AG09319 (cell line): ENCODE data around the gene PKD1L1.

Experiments
- DNase-seq: peaks from one replicate; pipeline ENCODE4 v3.0.0-alpha.2; 2010; ENCODE audit warnings: low read depth; ENCODE audit errors: extremely low read depth
- TF ChIP-seq, protein P1 (sequence below): IDR thresholded peaks from 2 replicates; pipeline ENCODE4 v1.5.1; 2011; ENCODE audit warnings: low read depth, mild to moderate bottlenecking, inconsistent platforms, low read length, moderate library complexity

The PKD1L1 gene

DNA sequence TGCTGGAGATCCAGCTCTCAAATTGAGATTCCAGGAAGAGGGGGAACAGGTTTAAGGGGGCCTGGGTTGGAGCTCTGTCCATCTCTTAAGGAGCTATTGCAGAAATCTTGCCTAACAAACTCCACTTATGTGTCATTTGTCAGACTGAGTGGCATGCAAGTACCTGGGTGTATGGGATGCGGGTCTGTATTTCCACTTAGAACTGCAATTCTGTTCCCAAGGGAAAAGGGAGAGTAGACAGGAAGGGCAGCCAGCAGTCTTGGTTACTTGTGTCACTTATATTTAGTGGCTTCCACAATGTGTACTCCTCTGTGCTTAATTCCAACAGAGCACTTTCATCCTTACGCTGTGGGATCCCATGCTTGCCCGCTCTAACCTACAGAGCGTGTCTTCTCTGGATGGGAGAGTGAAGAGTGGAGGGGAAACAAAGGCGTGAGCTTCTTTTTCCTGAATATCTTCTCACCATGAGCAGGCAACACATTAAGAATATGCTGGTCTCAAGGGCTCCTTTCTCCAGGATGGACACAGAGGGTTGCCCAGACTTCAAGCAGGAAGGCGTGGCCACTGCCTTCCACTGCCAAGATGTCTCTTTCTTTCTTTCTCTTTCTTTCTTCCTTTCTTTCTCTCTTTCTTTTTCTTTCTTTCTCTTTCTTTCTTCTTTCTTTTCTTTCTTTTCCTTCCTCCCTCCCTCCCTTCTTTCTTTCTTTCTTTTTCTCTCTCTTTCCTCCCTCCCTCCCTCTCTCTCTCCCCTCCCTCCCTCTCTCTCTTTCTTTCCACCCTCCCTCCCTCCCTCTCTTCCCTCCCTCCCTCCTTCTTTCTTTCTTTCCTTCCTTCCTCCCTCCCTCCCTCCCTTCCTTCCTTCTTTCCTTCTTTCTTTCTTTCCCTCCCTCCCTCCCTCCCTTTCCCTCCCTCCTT is 212.6 kb downstream of the PKD1L1 start:
- TF ChIP-seq, protein P1, sequence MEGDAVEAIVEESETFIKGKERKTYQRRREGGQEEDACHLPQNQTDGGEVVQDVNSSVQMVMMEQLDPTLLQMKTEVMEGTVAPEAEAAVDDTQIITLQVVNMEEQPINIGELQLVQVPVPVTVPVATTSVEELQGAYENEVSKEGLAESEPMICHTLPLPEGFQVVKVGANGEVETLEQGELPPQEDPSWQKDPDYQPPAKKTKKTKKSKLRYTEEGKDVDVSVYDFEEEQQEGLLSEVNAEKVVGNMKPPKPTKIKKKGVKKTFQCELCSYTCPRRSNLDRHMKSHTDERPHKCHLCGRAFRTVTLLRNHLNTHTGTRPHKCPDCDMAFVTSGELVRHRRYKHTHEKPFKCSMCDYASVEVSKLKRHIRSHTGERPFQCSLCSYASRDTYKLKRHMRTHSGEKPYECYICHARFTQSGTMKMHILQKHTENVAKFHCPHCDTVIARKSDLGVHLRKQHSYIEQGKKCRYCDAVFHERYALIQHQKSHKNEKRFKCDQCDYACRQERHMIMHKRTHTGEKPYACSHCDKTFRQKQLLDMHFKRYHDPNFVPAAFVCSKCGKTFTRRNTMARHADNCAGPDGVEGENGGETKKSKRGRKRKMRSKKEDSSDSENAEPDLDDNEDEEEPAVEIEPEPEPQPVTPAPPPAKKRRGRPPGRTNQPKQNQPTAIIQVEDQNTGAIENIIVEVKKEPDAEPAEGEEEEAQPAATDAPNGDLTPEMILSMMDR = no peak
- DNase-seq = no peak

DNA sequence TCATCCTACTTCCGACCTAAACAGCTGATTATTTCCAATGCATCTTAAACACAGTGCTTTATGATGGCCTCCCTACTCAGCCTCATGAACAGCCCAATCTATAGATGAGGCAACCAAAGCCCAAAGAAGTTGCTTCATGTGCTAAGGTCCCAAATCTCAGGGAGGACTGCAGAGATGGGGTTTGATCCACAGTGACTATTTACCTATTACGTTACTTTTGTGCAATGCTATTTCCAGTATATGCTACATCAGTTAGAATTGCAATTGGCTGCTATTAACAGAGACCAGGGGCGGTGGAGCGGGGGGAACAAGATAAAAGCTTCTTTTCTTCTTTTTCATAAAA is 213.3 kb downstream of the PKD1L1 start:
- no peak for DNase-seq
- TF ChIP-seq, protein P1 = no peak

DNA sequence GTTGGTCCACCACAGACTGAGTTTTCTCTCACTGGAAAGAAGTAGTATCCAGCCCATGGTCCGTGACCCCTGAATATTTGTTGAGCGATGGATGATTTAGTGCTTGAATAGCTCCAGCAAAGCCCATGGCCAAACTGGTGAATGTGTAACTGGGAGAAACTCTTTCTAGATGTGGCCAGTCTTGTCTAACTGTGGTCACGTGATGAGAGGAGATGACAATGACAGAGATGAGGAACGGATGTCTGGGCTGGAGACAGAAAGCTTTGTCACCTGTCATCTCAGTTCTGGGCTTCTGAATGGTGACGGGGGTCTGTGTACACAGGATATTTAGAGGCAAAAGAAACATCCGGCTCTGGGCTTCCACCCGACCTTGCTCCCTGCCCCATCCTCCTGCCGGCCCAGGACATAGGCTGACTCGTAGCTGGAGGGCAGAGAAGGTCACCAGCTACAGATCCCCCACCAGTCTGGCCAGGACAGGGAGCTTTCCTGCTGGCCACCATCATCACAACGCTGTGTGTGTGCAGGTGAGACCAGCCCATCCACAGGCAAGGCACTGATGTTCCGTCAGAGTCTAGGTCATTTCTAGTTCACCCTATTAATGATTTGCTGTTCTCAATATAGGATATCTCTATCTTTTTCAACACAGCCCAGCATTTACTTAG is 213.8 kb downstream of the PKD1L1 start:
- DNase-seq = no peak

DNA sequence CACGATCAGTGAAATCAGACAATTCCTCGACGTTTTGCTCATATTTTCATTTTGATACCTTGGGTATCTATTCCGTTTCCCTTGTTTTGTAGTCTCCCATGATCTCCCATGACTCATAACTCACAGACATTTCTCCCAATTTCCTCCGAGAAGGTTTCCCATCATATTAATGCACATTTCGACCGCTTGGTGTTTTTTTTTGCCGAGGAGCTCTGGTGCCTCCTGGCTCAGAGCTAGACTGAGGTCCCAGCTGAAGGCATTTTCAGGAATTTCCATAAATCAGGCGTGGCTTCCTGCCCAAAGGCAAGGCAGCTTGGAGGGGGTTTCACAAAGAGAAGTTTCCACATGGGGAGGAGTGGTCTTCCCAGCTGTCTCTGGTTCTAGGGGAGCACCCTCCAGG is 218.1 kb downstream of the PKD1L1 start:
- no peak for DNase-seq
- TF ChIP-seq, protein P1 = no peak

More for the DNA sequence above, 213.8 kb downstream of the PKD1L1 start:
- TF ChIP-seq, protein P1 = no peak

DNA sequence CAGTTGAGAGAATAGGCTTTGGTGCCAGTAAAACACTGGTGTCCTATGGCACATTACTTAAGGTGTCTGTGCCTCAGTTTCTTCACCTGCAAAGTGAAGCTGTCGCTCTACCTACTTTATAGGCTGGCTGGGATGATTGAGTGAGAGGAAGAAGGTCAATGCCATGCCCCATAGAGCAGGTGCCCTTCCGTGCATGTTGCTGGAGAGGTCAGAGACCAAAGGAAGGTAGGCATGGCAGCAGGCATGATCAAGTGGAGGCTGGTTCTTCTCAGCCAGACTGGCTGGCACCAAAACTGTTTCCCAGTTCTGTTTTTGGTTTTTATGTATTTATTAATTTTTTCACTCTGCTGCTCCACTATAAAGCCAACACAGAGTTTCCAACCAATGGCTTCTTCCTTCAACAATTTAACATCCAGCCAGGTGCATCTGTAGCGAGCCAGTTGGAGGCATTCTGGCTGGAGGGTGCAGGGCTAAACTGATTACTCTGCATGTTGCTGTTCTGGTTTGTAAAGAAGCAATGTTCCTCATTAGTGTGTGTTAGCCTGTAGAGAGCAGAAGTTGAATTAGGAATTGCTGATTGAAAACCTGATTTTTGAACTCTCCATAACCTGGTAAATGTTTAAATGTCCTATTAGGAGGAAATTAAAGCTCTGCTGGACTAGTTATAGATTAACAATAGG is 222.1 kb downstream of the PKD1L1 start:
- TF ChIP-seq, protein P1 = no peak
- no peak for DNase-seq

DNA sequence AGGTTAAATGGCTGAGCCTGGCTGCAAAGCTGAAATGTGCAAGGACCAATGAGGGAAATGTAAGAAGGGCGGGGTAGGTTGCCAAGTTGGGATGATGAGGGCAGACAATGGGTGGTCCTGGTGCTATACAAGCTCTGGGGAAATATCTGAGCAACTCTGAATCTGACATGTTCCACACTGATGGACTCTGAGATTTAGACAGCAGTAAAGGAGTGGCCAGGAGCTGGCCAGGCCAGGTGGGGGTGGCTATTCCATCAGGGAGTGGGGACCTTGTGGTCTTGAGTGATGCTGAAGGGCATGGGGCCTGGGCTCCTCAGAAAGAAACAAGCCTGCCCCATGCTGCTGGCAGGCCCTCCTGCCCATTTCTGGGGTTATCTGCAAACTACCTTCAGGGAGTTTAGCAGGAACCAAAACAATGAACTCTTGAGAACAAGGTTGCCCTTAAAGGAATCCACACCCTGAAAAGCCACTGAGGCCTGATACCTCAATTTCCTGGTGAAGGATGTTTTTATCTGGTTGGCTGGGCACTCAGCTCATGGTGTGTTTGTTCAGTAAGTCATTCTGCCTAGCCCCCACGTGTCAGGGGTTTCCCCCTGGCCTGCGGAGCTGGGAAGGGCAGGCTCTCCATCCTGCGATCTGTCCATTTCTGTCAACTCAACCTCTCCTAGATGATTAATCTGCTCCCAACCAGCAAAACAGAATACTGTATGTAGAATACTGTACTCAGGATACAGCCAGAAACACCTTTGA is 223.1 kb downstream of the PKD1L1 start:
- no peak for DNase-seq
- TF ChIP-seq, protein P1 = no peak
